Epithelial cell of esophagus (primary cell): ENCODE results near the gene DISP3.

Experiments used
- DNase-seq: peaks from one replicate; pipeline ENCODE4 v3.0.0; 2010; ENCODE audit warnings: low read depth
- H3K4me3 ChIP-seq: 2 replicates; pipeline ENCODE4 v1.5.1; 2011; ENCODE audit warnings: mild to moderate bottlenecking, low read length, control low read depth
- TF ChIP-seq, protein P1 (sequence below): IDR thresholded peaks from 2 replicates; pipeline ENCODE4 v1.5.1; 2011; ENCODE audit warnings: low read depth, mild to moderate bottlenecking, low read length, control low read depth, inconsistent platforms; ENCODE audit not compliant: insufficient read depth; ENCODE audit errors: missing control alignments

The DISP3 gene

DNA sequence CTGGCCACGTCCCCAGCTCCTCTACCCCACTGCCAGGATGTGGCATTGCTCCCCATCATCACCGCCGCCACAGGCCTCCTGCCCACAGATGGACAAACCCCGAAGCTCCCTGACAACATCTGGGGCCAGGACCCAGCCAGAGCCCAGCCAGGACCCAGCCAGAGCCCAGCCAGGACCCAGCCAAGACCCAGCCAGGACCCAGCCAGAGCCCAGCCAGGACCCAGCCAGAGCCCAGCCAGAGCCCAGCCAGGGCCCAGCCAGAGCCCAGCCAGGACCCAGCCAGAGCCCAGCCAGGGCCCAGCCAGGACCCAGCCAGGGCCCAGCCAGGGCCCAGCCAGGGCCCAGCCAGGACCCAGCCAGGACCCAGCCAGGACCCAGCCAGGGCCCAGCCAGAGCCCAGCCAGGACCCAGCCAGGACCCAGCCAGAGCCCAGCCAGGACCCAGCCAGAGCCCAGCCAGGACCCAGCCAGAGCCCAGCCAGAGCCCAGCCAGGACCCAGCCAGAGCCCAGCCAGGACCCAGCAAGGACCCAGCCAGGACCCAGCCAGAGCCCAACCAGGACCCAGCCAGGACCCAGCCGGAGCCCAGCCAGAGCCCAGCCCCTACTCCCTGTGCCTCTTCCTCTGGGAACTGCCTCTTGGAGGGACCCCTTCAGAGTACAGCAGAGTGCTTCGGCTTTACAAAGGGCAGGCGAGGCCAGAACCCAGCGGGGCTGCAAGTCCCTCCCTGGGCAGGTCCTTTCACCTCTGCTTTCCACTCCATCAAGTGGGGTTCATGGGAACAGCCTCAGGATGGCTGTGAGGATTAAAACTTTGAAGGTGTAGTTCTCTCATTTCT is 43.7 kb downstream of the DISP3 start:
- H3K4me3 ChIP-seq = no peak overlapping the region
- TF ChIP-seq, protein P1, sequence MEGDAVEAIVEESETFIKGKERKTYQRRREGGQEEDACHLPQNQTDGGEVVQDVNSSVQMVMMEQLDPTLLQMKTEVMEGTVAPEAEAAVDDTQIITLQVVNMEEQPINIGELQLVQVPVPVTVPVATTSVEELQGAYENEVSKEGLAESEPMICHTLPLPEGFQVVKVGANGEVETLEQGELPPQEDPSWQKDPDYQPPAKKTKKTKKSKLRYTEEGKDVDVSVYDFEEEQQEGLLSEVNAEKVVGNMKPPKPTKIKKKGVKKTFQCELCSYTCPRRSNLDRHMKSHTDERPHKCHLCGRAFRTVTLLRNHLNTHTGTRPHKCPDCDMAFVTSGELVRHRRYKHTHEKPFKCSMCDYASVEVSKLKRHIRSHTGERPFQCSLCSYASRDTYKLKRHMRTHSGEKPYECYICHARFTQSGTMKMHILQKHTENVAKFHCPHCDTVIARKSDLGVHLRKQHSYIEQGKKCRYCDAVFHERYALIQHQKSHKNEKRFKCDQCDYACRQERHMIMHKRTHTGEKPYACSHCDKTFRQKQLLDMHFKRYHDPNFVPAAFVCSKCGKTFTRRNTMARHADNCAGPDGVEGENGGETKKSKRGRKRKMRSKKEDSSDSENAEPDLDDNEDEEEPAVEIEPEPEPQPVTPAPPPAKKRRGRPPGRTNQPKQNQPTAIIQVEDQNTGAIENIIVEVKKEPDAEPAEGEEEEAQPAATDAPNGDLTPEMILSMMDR = no peak
- no peak for DNase-seq

DNA sequence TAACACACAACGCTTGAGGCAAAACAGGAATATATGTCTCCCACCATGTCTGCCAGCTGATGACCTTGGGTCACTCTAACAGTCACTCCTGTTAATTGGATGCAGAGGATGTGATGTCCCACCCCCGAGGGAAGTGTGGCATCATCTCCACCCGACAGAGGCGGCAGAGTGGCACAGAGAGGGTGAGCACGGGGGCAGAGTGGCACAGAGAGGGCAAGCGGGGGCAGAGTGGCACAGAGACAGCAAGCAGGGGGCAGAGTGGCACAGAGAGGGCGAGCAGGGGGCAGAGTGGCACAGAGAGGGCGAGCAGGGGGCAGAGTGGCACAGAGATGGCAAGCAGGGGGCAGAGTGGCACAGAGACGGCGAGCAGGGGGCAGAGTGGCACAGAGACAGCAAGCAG is 44.3 kb downstream of the DISP3 start:
- no peak overlapping the region for H3K4me3 ChIP-seq
- no peak for DNase-seq
- TF ChIP-seq, protein P1 = no peak

DNA sequence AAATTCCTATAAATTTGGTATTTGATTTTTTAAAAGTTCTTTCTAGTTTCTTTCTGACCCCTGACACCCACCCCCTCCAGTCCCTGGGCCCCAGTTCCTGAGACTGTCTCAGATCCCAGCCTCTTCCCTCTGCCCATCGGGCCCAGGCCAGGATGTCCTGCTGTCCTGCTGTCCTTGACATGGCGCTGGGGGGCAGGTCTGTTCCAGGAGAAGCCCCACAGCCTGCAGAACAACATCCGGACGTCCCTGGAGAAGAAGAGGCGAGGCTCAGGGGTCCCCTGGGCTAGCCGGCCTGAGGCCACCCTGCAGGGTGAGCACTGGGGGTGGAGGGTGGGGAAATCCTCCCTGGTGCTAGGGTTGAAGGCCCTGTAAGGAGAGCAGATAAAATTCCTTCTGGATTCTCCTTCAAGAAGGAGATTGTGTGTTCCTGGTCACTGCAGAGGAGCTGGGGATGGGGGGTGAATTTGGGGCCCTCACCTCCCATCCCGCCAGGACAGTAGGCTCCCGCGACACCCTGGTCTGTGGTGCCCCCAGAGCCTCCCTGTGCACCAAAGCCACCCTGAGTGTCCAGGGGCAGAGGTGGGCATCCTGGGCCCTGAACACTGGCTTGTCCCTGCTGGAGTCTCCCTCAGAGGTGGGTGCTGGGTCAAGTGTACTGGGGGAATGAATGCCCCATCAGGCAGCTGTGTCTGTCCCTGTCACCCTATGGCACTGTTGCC is 45.0 kb downstream of the DISP3 start:
- no peak for DNase-seq
- H3K4me3 ChIP-seq = no peak overlapping the region
- TF ChIP-seq, protein P1 = no peak

DNA sequence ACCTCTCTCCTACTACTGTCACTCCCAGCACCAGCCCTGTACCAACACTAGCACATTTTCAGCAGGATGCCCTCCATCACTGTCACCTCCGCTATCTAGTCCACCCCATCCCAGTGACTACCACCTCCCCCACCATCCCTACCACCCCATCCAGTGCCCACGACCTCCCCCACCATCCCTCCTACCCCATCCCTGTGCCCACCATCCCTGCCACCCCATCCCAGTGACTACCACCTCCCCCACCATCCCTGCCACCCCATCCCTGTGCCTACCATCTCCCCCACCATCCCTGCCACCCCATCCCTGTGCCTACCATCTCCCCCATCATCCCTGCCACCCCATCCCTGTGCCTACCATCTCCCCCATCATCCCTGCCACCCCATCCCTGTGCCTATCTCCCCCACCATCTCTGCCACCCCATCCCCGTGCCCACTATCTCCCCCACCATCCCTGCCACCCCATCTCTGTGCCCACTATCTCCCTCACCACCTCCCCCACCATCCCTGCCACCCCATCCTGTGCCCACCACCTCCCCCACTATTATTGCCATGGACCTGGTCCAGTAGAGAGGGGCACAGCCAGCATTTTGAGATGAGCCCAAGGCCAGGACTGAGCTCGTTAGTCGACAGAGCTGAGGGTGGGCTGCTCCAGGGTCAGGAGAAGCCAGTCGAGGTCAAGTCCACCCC is 45.7 kb downstream of the DISP3 start:
- TF ChIP-seq, protein P1 = no peak

DNA sequence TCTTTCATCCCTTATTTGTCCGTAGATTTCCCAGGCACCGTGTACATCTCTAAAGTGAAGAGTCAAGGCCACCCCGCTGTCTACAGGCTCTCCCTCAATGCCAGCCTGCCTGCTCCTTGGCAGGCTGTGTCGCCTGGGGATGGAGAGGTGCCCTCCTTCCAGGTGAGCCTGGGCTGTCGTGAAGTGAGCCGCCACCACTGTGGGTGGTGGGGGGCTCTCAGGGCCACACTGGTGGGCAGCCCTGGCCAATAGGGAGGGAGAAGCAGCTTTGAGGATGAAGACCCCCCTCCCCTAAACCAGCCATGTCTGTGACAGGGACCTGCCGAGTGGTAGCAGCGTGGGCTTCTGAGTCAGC is 46.2 kb downstream of the DISP3 start:
- TF ChIP-seq, protein P1 = no peak
- DNase-seq = no peak
- H3K4me3 ChIP-seq = no peak overlapping the region

More for the DNA sequence above, 45.7 kb downstream of the DISP3 start:
- no peak overlapping the region for H3K4me3 ChIP-seq
- no peak for DNase-seq

DNA sequence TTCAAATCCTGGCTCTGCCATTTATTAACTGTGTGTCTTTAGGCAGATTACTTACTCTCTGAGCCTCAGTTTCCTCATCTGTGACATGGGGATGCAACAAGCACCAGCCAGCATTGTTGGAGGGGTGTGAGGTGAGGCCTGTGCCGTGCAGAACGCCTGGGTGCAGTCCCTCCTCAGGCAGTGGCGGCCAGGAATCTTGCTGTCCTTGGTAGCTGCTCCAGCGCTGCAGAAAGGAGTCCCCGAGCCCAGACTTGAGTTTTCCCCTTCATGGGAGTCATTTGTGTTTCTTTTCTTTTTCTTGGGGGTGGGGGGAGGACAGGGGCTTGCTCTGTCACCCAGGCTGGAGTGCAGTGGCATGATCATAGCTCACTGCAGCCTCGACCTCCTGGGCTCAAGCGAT is 46.6 kb downstream of the DISP3 start:
- no peak overlapping the region for H3K4me3 ChIP-seq
- no peak for DNase-seq
- TF ChIP-seq, protein P1 = no peak
